OCI-LY7 (cell line): ENCODE measurements around the gene WIPF1. TPM values are rescaled to one million over a fixed set of nuclear protein-coding genes. Genes with fewer than 3 reads are reported as not detected.

ENCODE experiments used
- BruUV-seq: library from RNA; stranded (reverse); fragments of 400-500 nt; replicated peaks from 2 replicates; lab custom pipeline; 2021; lab: Mats Ljungman, UMichigan
- CTCF ChIA-PET: fragments of 300-600 bp; sonication (Branson Sonifier 250); formaldehyde crosslinking; loops from one replicate; lab custom pipeline; 2022; ENCODE audit warnings: antibody characterized with exemption; ENCODE audit not compliant: unreplicated experiment; lab: Charles Lee
- POLR2A ChIA-PET: fragments of 300-600 bp; sonication (Branson Sonifier 250); formaldehyde crosslinking; loops from one replicate; lab custom pipeline; 2022; ENCODE audit warnings: antibody characterized with exemption; lab: Charles Lee
- DNase-seq: peaks from one replicate; pipeline ENCODE4 v3.0.0-alpha.2; 2015; ENCODE audit warnings: low spot score
- H2AFZ ChIP-seq: fragments of 200-600 bp; sonication (generic), shearing (Covaris generic); 2 replicates; pipeline ENCODE4 v1.6.1; 2014; ENCODE audit warnings: mild to moderate bottlenecking, antibody characterized with exemption, low read length, moderate library complexity
- H3K27ac ChIP-seq: fragments of 200-600 bp; sonication (generic); 2 replicates; pipeline ENCODE4 v1.5.1; 2014; ENCODE audit warnings: mixed run types, low read depth, mild to moderate bottlenecking, moderate library complexity, low read length, inconsistent platforms; ENCODE audit not compliant: poor library complexity, severe bottlenecking
- H3K36me3 ChIP-seq: fragments of 200-600 bp; sonication (generic); 2 replicates; pipeline ENCODE4 v1.6.1; 2014; ENCODE audit warnings: mild to moderate bottlenecking, antibody characterized with exemption, low read length, moderate library complexity, mixed read lengths; ENCODE audit not compliant: insufficient read depth
- H3K4me1 ChIP-seq: fragments of 200-600 bp; sonication (generic); 2 replicates; pipeline ENCODE4 v1.5.1; 2014; ENCODE audit warnings: mild to moderate bottlenecking, low read length; ENCODE audit not compliant: insufficient read depth, poor library complexity, severe bottlenecking
- H3K4me2 ChIP-seq: fragments of 200-600 bp; sonication (generic); 2 replicates; pipeline ENCODE4 v1.6.1; 2014; ENCODE audit warnings: mild to moderate bottlenecking, low read length
- H3K4me3 ChIP-seq: fragments of 200-600 bp; sonication (generic); 2 replicates; pipeline ENCODE4 v1.5.1; 2014; ENCODE audit warnings: mild to moderate bottlenecking, low read depth, low read length; ENCODE audit not compliant: poor library complexity, severe bottlenecking
- H3K79me2 ChIP-seq: fragments of 200-600 bp; sonication (generic); 2 replicates; pipeline ENCODE4 v1.6.1; 2016; ENCODE audit warnings: low read depth, mild to moderate bottlenecking, low read length, moderate library complexity, mixed read lengths; ENCODE audit not compliant: insufficient read depth
- H3K9me2 ChIP-seq: fragments of 200-600 bp; sonication (generic); 2 replicates; pipeline ENCODE4 v1.6.1; 2016; ENCODE audit warnings: mild to moderate bottlenecking, low read length, mixed read lengths; ENCODE audit not compliant: insufficient read depth
- H3K9me3 ChIP-seq: fragments of 200-600 bp; sonication (generic); 2 replicates; pipeline ENCODE4 v1.6.1; 2014; ENCODE audit warnings: mild to moderate bottlenecking, mixed run types, low read length, mixed read lengths
- H4K20me1 ChIP-seq: fragments of 200-600 bp; sonication (generic); 2 replicates; pipeline ENCODE4 v1.6.1; 2014; ENCODE audit warnings: mild to moderate bottlenecking, antibody characterized with exemption, low read length, moderate library complexity, mixed read lengths; ENCODE audit not compliant: insufficient read depth
- CTCF ChIP-seq: fragments of 200-600 bp; sonication (generic); conservative IDR thresholded peaks from 2 replicates; pipeline ENCODE4 v1.5.1; 2014; ENCODE audit warnings: mild to moderate bottlenecking, antibody characterized with exemption, low read length, moderate library complexity, mixed read lengths
- EZH2phosphoT487 ChIP-seq: fragments of 200-600 bp; sonication (generic); IDR thresholded peaks from 2 replicates; pipeline ENCODE4 v1.6.1; 2018; ENCODE audit warnings: low read depth, borderline replicate concordance, mild to moderate bottlenecking, mixed run types, antibody characterized with exemption, low read length, moderate library complexity, mixed read lengths
- intact Hi-C: fragments of 100-400 bp; cut with micrococcal nuclease; formaldehyde crosslinking; loops from one replicate; pipeline ENCODE4 v1.10.0; 2022; ENCODE audit not compliant: unreplicated experiment
- total RNA-seq, 2 experiments: library from RNA; depleted of rRNA in 1 of 2; stranded (reverse); fragments of >200 nt in 1 of 2; shearing (Covaris generic) in 1 of 2; gene quantifications; 2 replicates each; pipeline ENCODE4 v1.2.3, GENCODE V29; 2014 to 2022

Gene WIPF1
- total RNA-seq, 2 experiments from 2014 or later = 27.1 to 192 TPM

- BruUV-seq = no TSS peak
- Histone ChIP-seq H3K4me1 (peaks cover 79% of the 10 kb centered on the region), H3K79me2 (peaks cover 17% of the 10 kb centered on the region; the same call in 1 of the 2 replicates), H3K4me3 (no peak overlapping the region), H3K9me2 (no peaks in the 10 kb centered on the region), H3K27ac (peak overlapping the region; percentile 62), H3K4me2 (peak overlapping the region; percentile 47), H3K9me3 (no peaks in the 10 kb centered on the region), H2AFZ (peak overlapping the region; percentile 26; the same call in 1 of the 2 replicates), H4K20me1 (no peaks in the 10 kb centered on the region), H3K36me3 (peaks cover 4% of the 10 kb centered on the region; the same call in 1 of the 2 replicates)
- TF ChIP-seq CTCF (no peak), EZH2phosphoT487 (no peak)
- intact Hi-C loops = no loop called here
- no peak for DNase-seq
- POLR2A ChIA-PET = interaction anchor here (11.0 kb wide), 1 partner anchor 10 kb away, joined by 185 read pairs; the partner anchor contains the start of gene WIPF1
- CTCF ChIA-PET = no interaction called here
Observed at GRCh38 chr2:174607584-174607983, 10.0 kb upstream of the WIPF1 start.

GRCh38 chr2:174606336-174606735 is 8.7 kb upstream of the WIPF1 start:
- Histone ChIP-seq H3K79me2 (peaks cover 12% of the 10 kb centered on the region; the same call in 1 of the 2 replicates), H3K9me3 (no peaks in the 10 kb centered on the region), H3K4me1 (peaks cover 79% of the 10 kb centered on the region), H3K27ac (no peak overlapping the region), H2AFZ (peak overlapping the region; percentile 23; the same call in 1 of the 2 replicates), H4K20me1 (no peaks in the 10 kb centered on the region), H3K4me3 (no peak overlapping the region), H3K36me3 (peaks cover 4% of the 10 kb centered on the region; the same call in 1 of the 2 replicates), H3K4me2 (peak overlapping the region; percentile 33), H3K9me2 (no peaks in the 10 kb centered on the region)
- TF ChIP-seq EZH2phosphoT487 (no peak), CTCF (no peak)
- CTCF ChIA-PET = interaction anchor here (1.1 kb wide), 1 partner anchor 10 kb away, joined by 3 read pairs; no protein-coding TSS in a partner anchor
- POLR2A ChIA-PET = interaction anchor here (0.9 to 11.0 kb wide), 2 partner anchors 9 to 26 kb away, joined by 3 to 185 read pairs; partner anchors contain the start of gene WIPF1
- no TSS peak for BruUV-seq
- intact Hi-C loops = no loop called here
- DNase-seq = no peak

- Histone ChIP-seq H3K27ac (no peak overlapping the region), H3K4me2 (peak overlapping the region; percentile 33; the same call in 1 of the 2 replicates), H3K4me1 (peaks cover 79% of the 10 kb centered on the region), H3K9me2 (no peaks in the 10 kb centered on the region), H3K4me3 (no peak overlapping the region), H3K79me2 (peaks cover 12% of the 10 kb centered on the region; the same call in 1 of the 2 replicates), H2AFZ (no peak overlapping the region; the same call in 1 of the 2 replicates), H3K36me3 (peaks cover 4% of the 10 kb centered on the region; the same call in 1 of the 2 replicates), H3K9me3 (no peaks in the 10 kb centered on the region), H4K20me1 (no peaks in the 10 kb centered on the region)
- POLR2A ChIA-PET = interaction anchor here (0.9 to 11.0 kb wide), 2 partner anchors 8 to 27 kb away, joined by 3 to 185 read pairs; partner anchors contain the start of gene WIPF1
- CTCF ChIA-PET = interaction anchor here (1.1 kb wide), 1 partner anchor 9 kb away, joined by 3 read pairs; no protein-coding TSS in a partner anchor
- DNase-seq = peak; percentile 55
- no peak for TF ChIP-seq EZH2phosphoT487
- peak; percentile 80 for TF ChIP-seq CTCF
- no TSS peak for BruUV-seq
- intact Hi-C loops = no loop called here
Observed at GRCh38 chr2:174605687-174606086, 8.1 kb upstream of the WIPF1 start.
